CD4-positive, alpha-beta T cell treated with Interleukin-2 at 100 ng/mL for 4 hours (primary cell): ENCODE results near the gene ANKRD36C.
"Not testable (repeated sequence)": the region's sequence is repeated elsewhere in the genome, so short reads cannot be mapped to it uniquely, and the experiment has no call there.

Experiments
- DNase-seq: peaks from one replicate; pipeline ENCODE4 v3.0.0-alpha.2; 2020; ENCODE audit warnings: low spot score

Gene ANKRD36C

GRCh38 chr2:95991351-95992094 lies at the start of gene ANKRD36C:
Gene ANKRD36C, minus strand, starts transcription at chr2:95991824. Its CDS starts 116 bp downstream, at chr2:95991708.
- peak; percentile 31 for DNase-seq

DNA sequence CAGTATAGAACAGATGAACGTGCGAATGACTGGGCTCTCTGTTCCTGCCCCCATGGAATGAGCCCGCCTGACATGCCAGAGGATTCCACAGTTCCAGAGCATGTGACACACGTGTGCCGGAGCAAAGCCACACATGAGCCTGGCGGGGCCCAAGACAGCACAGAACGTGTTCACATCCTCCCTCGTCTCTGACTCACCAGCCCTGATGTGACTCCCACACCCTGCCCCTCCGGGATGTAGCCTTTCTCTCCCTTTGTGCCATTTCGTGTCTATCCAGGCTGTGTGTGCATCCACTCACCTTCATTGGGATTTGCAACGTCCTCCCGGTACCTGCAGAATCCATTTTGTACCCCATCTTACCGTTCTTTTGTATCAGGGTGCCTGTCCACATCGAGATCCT lies 43.9 kb upstream of the ANKRD36C start:
- not testable (repeated sequence) for DNase-seq

- DNase-seq: not testable (repeated sequence)
Observed at GRCh38 chr2:96034792-96035191, 43.2 kb upstream of the ANKRD36C start, which contains the start of gene GPAT2. Gene GPAT2, minus strand, starts transcription at chr2:96034916. Its CDS starts 2,557 bp downstream, at chr2:96032359.

DNA sequence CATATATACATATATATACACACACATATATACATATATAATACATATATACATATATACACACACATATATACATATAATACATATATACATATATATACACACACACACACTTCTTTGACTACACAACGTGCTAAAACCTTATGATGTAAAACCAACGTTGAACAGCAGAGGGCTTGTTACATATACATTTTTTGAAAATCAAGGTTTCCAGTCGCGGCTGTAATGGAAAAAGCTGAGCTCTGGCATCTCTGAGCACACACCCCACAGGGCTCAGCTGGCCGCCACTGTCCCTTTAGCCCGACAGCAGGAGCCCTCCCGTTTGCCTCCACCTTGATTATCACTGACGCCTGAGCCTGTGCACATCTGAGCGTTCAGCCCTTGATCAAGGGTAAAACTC lies 42.4 kb upstream of the ANKRD36C start:
- not testable (repeated sequence) for DNase-seq

DNA sequence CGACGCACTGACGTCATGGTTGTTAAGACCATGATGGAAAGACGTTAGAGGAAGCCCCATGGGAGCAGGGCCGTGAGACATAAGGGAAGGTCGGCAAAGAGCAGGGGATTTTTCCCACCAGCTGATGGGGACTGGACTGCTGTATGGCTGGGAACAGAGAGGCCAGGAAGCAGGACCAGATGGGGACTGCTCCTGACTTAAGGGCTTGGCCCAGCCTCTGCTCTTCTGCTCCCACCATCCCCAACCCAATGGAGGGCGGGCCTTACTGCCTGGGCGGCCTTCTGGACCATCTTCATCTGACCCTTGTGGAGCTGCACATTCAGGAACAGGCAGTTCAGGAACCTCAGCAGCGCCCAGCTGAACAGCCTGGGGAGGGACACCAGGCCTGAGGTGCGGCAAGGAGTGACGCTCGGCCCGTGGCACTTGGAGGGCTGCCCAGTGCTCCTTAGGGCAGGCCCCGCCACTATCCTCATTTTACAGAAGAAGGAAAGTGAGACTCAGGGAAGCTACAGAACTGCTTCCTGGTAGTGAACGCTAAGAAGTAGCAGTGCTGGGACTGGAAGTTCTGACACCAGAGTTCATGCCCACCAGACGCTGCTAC lies 36.2 kb upstream of the ANKRD36C start:
- not testable (repeated sequence) for DNase-seq

DNA sequence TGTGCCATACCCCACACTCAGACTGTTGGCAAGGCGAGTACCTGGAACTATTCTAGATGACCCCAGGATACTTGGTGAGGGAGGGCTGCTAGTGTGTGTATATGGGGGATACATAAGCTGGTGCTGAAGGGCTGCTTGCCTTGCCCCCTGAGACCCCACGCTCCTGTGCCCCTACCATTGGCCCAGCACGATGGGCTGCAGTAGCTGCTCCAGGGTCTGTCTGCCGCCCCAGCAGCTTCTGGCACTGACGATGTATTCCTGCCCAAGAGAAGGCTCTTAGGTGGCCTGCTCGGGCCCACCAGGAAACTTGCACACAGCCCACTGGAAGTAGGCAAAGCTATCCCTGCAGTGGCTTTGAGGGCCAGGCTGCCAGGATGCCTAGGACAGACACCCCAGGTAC lies 34.1 kb upstream of the ANKRD36C start:
- DNase-seq: not testable (repeated sequence)

DNA sequence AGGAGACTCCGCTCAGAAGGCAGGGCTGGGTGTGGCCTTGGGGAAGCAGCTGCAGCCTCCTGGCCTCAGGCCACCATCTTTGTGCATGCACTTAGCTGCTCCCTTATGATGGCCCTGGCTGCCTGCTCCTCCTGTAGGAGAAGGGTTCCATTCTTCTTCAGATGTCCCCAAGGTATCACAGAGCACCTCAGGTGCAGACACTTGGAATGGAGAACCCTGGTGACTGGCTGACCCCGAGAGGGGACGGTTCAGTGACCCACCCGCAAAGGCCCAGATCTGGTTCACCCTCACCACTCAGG lies 33.5 kb upstream of the ANKRD36C start:
- no peak for DNase-seq

- DNase-seq: no peak
Observed at GRCh38 chr2:96024336-96025193, 32.9 kb upstream of the ANKRD36C start.

GRCh38 chr2:96023701-96024100 lies 32.1 kb upstream of the ANKRD36C start:
- DNase-seq: not testable (repeated sequence)

- DNase-seq: peak; percentile 78
Observed at GRCh38 chr2:96022701-96023447, 31.2 kb upstream of the ANKRD36C start.

GRCh38 chr2:96022126-96022525 lies 30.5 kb upstream of the ANKRD36C start:
- DNase-seq: not testable (repeated sequence)

DNA sequence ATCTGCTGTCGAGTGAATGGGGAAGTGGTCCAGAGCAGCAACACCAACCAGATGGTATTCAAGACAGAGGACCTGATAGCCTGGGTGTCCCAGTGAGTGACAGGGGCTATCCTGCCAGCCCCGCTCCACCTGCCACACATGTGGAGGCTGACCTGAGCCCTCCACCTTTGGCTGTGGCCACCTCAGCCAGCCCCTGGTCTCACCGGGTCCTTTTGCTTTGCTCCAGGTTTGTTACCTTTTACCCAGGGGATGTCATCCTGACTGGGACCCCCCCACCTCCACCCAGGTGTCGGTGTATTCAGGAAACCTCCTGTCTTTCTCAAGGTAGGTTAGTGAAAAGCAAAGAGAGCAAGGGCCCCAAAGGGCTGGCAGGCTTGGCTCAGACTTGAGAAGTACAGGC lies 29.5 kb upstream of the ANKRD36C start:
- DNase-seq: not testable (repeated sequence)

DNA sequence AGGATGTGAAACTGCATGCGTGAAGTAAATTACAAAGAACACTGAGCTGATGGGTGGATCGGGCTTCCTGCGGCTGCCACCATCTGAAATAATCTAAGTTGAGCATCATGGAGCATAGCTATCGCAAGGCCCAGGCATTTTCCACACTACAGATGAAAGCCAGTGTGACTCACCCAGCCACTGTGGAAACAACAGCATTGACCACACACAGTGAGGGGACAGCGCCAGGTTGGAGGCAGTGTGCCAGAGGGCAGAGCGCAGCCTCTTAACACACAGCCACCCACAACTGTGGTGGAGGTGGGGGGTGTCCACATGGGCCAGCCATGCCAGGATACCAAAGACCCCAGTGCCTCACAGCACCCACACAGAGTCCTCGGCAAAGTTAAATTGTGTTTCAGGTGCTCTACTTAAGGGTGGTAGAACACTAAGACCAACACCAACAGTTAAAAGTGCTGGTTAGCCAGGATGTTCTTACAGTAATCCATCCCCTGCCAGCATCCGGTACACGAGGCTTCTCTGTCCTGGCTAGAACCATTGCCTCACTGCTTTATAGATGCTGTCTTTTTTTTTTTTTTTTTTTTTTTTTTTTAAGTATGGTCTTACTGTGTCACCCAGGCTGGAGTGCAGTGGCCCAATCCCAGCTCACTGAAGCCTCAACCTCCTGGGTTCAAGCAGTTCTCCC lies 28.4 kb upstream of the ANKRD36C start:
- DNase-seq: not testable (repeated sequence)

GRCh38 chr2:96016321-96016720 lies 24.7 kb upstream of the ANKRD36C start:
- not testable (repeated sequence) for DNase-seq

GRCh38 chr2:96012792-96013264 lies 21.2 kb upstream of the ANKRD36C start:
- not testable (repeated sequence) for DNase-seq

GRCh38 chr2:96012086-96012791 lies 20.6 kb upstream of the ANKRD36C start:
- DNase-seq: not testable (repeated sequence)

DNA sequence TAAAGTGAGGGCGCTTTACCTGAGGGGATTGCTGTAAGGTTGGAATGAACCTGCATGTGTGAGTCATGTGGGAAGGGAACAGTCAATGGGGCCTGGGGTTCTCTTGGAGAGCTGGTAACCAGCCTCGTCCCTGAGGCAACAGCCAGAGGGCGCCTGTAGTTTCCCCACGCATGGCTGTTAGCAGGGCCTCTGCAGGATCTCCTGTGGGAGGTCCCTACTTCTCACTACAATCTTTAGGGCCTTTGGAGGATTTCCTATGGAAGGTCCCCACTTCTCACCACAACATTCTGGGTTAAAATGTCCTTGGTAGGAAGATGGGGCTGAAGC lies 19.5 kb upstream of the ANKRD36C start:
- DNase-seq: peak; percentile 27

DNA sequence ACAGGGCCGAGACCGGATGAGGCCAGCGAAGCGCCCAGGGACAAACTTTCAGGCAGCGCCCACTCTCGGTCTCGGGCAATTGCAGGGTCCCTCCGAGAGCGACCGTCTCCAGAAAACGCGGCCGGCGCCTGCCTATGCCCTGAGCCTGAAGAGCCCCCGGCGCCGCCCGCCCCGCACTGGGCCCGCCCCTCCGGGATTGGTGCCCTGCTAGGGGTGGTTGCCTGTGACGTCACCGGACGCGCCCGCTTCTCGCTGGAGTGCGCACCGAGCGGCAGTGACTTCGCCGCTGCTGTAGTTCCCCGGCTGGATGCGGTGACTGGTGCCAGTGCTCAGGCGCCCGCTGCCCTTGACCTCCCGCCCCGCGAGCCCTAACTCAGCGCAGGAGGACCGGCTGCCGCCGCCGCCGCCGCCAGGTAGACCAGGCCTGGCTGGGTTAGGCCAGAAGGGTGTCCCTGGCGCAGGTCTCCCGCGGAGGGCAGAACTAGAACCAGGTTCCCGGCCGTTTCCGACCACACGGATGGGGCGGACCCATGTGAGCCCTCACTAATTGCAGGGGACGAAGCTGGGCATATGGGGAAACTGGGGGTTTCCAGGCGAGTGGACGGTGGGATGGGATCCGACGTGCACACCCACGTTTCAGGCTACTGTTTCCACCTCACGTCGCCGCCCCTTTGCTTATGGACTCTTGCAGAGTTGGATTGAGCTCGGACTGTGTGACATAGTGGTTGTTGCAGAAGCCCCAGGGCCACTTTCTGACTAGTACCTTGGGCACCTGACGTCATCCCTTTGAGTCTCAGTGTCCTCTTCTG lies 18.9 kb upstream of the ANKRD36C start:
- peak; percentile 93 for DNase-seq

DNA sequence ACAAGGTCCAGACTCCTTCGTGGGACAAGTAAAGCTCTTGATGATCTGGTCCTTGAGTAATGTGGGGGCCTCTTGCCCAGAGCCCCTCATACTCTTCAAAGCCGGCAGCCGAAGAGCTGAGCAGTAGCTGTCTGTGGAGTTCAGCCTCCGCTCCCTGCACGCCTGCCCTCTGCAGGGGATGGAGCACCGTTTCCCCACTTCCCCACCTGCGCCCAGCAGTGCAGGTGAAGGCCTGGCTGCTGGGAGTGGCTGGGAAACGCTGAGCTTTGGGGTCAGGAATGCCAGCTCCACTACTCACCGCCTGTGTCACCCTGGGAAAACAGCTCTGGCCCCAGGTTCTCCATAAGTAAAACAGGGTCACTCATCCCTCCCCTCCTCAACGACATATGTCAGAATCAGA lies 18.2 kb upstream of the ANKRD36C start:
- not testable (repeated sequence) for DNase-seq

GRCh38 chr2:96008051-96008450 lies 16.4 kb upstream of the ANKRD36C start:
- DNase-seq: not testable (repeated sequence)
